ENCODE results near the gene IL17B. TPM values are rescaled to one million over a fixed set of nuclear protein-coding genes. Genes with fewer than 3 reads are reported as not detected.

Gene IL17B
- total RNA-seq, 3 donors from 2014 or later: 0.64 to 5.6 (median 5.4) TPM

GRCh38 chr5:149407323-149408251 is 28.5 kb upstream of the IL17B start:
- H3K27me3 ChIP-seq: no peaks in the 10 kb centered on the region
- no peaks in the 10 kb centered on the region for H3K9me3 ChIP-seq
- no peaks in the 10 kb centered on the region for H3K4me1 ChIP-seq
- H3K4me3 ChIP-seq: peak overlapping the region; percentile 42 to 76 (median 67)
- H3K36me3 ChIP-seq: no peaks in the 10 kb centered on the region
- intact Hi-C loops (cut with DNase I; ENCODE audit: low total_unique reads): no loop called here
- no peak for TF ChIP-seq POLR2AphosphoS5 (IDR thresholded peaks at IDR 0.05)
- TF ChIP-seq, protein P1, sequence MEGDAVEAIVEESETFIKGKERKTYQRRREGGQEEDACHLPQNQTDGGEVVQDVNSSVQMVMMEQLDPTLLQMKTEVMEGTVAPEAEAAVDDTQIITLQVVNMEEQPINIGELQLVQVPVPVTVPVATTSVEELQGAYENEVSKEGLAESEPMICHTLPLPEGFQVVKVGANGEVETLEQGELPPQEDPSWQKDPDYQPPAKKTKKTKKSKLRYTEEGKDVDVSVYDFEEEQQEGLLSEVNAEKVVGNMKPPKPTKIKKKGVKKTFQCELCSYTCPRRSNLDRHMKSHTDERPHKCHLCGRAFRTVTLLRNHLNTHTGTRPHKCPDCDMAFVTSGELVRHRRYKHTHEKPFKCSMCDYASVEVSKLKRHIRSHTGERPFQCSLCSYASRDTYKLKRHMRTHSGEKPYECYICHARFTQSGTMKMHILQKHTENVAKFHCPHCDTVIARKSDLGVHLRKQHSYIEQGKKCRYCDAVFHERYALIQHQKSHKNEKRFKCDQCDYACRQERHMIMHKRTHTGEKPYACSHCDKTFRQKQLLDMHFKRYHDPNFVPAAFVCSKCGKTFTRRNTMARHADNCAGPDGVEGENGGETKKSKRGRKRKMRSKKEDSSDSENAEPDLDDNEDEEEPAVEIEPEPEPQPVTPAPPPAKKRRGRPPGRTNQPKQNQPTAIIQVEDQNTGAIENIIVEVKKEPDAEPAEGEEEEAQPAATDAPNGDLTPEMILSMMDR (IDR thresholded peaks at IDR 0.05): no peak
- no peak for TF ChIP-seq POLR2A (IDR thresholded peaks at IDR 0.05)
- H3K27ac ChIP-seq: peak overlapping the region; percentile 91 to 92
- DNase-seq (ENCODE audit: low spot score in 2 of 2): peak in 1 of 2 donors; percentile 23

- Histone ChIP-seq H3K27me3 (no peaks in the 10 kb centered on the region), H3K27ac (peak overlapping the region; percentile 91 to 92), H3K4me1 (no peaks in the 10 kb centered on the region), H3K36me3 (no peaks in the 10 kb centered on the region), H3K9me3 (no peaks in the 10 kb centered on the region), H3K4me3 (peak overlapping the region; percentile 42 to 76 (median 67))
- no peak for DNase-seq (ENCODE audit: low spot score in 2 of 2)
- TF ChIP-seq, protein P1 (IDR thresholded peaks at IDR 0.05): no peak
- TF ChIP-seq POLR2AphosphoS5 (IDR thresholded peaks at IDR 0.05) (no peak), POLR2A (IDR thresholded peaks at IDR 0.05) (no peak)
- intact Hi-C loops (cut with DNase I; ENCODE audit: low total_unique reads): no loop called here
Observed at GRCh38 chr5:149406979-149407306, 27.9 kb upstream of the IL17B start.

DNA sequence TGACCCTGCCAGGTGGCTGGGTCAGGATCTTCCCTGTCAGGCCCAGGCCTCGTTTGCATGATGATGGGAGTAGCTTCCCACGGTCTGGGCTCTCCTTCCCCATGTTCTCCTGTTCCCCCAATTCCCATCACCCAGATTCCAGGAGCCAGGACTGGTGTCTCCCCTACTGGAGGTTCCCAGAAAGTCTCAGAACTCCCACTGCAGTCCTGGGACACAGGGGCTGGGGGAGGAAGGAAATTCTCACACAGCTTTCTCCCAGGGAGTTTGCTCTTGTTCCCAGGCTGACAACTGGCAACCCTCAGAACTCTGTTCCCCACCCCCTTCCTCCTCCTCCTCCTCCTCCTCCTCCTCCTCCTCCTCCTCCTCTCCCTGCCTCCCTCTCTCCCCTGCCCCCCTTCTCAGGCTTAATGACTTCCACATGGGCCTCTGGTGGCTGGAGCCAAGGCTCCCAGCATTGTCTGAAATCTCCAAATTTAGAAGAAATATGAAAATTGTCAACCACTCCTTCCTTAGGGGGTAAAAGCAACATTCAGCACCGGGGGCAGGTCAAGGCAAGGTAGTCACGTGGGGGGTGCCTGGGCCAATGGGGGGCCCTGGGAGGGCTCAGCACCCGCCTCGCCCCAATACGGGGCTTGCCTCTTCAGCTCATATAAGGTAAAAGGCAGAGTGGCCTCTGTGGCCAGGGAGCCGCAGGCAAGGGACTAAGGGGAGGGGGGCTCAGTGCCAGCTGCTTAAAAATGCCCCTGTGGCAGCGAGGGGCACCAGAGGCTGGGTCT is 27.3 kb upstream of the IL17B start:
- Histone ChIP-seq H3K27ac (peak overlapping the region; percentile 91 to 92), H3K36me3 (no peaks in the 10 kb centered on the region), H3K9me3 (no peaks in the 10 kb centered on the region), H3K27me3 (no peaks in the 10 kb centered on the region), H3K4me1 (no peaks in the 10 kb centered on the region), H3K4me3 (peak overlapping the region; percentile 42 to 76 (median 67))
- intact Hi-C loops (cut with DNase I; ENCODE audit: low total_unique reads): no loop called here
- peak; percentile 67 to 94 for DNase-seq (ENCODE audit: low spot score in 2 of 2)
- TF ChIP-seq POLR2AphosphoS5 (IDR thresholded peaks at IDR 0.05) (peak; percentile 36 to 88 (median 78)), POLR2A (IDR thresholded peaks at IDR 0.05) (peak; percentile 48)
- TF ChIP-seq, protein P1 (IDR thresholded peaks at IDR 0.05): peak in 1 of 3 donors; percentile 6

GRCh38 chr5:149405550-149406202 is 26.6 kb upstream of the IL17B start:
- no peaks in the 10 kb centered on the region for H3K4me1 ChIP-seq

More at GRCh38 chr5:149405550-149406202, 26.6 kb upstream of the IL17B start:
- intact Hi-C loops (cut with DNase I; ENCODE audit: low total_unique reads): no loop called here
- H3K27me3 ChIP-seq: no peaks in the 10 kb centered on the region
- no peaks in the 10 kb centered on the region for H3K36me3 ChIP-seq
- peak overlapping the region in 2 of 3 donors; percentile 67 to 76 for H3K4me3 ChIP-seq
- TF ChIP-seq, protein P1 (IDR thresholded peaks at IDR 0.05): no peak
- peak in 1 of 3 donors; percentile 14 for TF ChIP-seq POLR2AphosphoS5 (IDR thresholded peaks at IDR 0.05)
- no peaks in the 10 kb centered on the region for H3K9me3 ChIP-seq
- H3K27ac ChIP-seq: peak overlapping the region; percentile 91 to 92
- peak in 1 of 2 donors; percentile 21 for DNase-seq (ENCODE audit: low spot score in 2 of 2)

Measured in breast epithelium (tissue), 4 donors.